Stimulated activated naive CD8-positive, alpha-beta T cell treated with anti-CD3 and anti-CD28 coated beads, Interleukin-15, amount 100 ng/mL, for 72 hours (primary cell): ENCODE data around the gene RRP8.

Source experiments
- ATAC-seq: fragments of 150-1000 bp; cut with Tn5 transposase; 2 replicates; pipeline ENCODE4 v1.10.0; 2021; ENCODE audit warnings: mild to moderate bottlenecking, moderate library complexity
- DNase-seq, 2 donors: peaks; one replicate each; pipeline ENCODE4 v3.0.0; 2021 to 2022
- H3K27ac Mint-ChIP-seq, 2 donors: one replicate each; pipeline ENCODE4 v1.8.0; 2022; ENCODE audit warnings: mild to moderate bottlenecking in 2 of 2, mixed read lengths in 2 of 2, moderate library complexity in 2 of 2
- H3K27me3 Mint-ChIP-seq: one replicate; pipeline ENCODE4 v1.8.0; 2022; ENCODE audit warnings: mixed read lengths
- H3K4me1 Mint-ChIP-seq: one replicate; pipeline ENCODE4 v1.8.0; 2022; ENCODE audit warnings: mild to moderate bottlenecking, mixed read lengths
- H3K4me3 Mint-ChIP-seq, 2 donors: one replicate each; pipeline ENCODE4 v1.8.0; 2022; ENCODE audit warnings: mild to moderate bottlenecking in 2 of 2, mixed read lengths in 2 of 2, moderate library complexity in 1 of 2
- H3K9me3 Mint-ChIP-seq, 2 donors: one replicate each; pipeline ENCODE4 v1.8.0; 2022; ENCODE audit warnings: mixed read lengths in 2 of 2

Gene RRP8

GRCh38 chr11:6603287-6604080 is at the start of gene RRP8, which contains the start of gene ILK:
Gene RRP8, minus strand, starts transcription at chr11:6603616. Its CDS starts 114 bp downstream, at chr11:6603502.
Gene ILK, plus strand, starts transcription at chr11:6603774. Its CDS starts 498 bp downstream, at chr11:6604272.
- peak; percentile 84 to 90 for DNase-seq
- H3K27me3 Mint-ChIP-seq, result no peaks in the 10 kb centered on the region
- ATAC-seq, result peak; percentile 85
- H3K4me3 Mint-ChIP-seq, result no peak within 1 kb of the TSS
- H3K27ac Mint-ChIP-seq, result no peak within 1 kb of the TSS
- peaks cover 23% of the 10 kb centered on the region for H3K4me1 Mint-ChIP-seq
- no peaks in the 10 kb centered on the region for H3K9me3 Mint-ChIP-seq

- DNase-seq (no peak), ATAC-seq (no peak)
- Mint-ChIP-seq H3K4me1 (peaks cover 11% of the 10 kb centered on the region), H3K27ac (no peak overlapping the region), H3K9me3 (no peaks in the 10 kb centered on the region), H3K4me3 (no peak overlapping the region), H3K27me3 (peaks cover 11% of the 10 kb centered on the region)
Observed at GRCh38 chr11:6653097-6653496, 49.7 kb upstream of the RRP8 start.

DNA sequence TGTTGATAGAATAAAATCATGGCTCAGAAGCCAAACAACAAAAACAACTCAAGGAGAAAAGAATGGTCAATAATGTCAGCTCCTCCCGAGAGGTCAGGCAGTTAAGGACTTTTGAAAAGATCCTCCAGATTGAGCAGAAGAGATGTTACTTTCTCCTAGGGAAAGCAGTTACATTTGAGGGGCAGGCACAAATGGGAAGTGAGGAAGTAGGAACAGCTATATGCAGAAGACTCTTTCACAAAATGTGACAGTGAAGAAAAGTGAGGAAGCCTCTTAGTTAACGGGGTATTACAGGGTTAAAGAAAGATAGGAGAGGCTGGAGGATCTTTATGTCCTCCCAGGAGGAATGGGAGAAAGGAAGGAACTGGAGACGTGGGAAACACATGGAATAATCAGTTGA is 48.8 kb upstream of the RRP8 start:
- no peaks in the 10 kb centered on the region for H3K9me3 Mint-ChIP-seq
- no peak overlapping the region for H3K4me3 Mint-ChIP-seq
- no peak for ATAC-seq
- peaks cover 11% of the 10 kb centered on the region for H3K4me1 Mint-ChIP-seq
- DNase-seq, result no peak
- H3K27me3 Mint-ChIP-seq, result peaks cover 11% of the 10 kb centered on the region
- no peak overlapping the region for H3K27ac Mint-ChIP-seq

GRCh38 chr11:6650980-6651379 is 47.6 kb upstream of the RRP8 start:
- H3K27ac Mint-ChIP-seq, result no peak overlapping the region
- peak in 1 of 2 donors; percentile 33 for DNase-seq

DNA sequence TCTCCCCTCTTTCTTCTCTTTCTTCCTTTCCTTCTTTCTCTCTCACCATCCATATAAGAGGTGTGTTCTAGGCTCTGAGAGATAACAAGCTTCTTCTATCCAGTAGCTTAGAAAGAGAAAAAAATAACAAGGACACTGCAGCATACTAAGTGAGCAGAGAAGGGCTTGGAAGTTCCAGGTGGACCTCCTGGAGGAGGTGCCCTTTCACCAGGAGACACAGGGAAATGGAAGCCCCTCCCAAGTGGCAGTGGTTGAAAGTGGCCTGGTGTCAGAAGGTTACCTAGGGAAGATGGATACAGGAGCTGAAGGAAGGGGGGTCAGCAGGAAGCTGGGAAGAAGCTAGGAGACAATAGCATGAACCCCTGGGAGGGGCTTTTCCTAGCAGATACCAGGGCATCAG is 46.7 kb upstream of the RRP8 start:
- H3K27ac Mint-ChIP-seq, result no peak overlapping the region
- DNase-seq, result no peak
- no peaks in the 10 kb centered on the region for H3K4me1 Mint-ChIP-seq
- no peak for ATAC-seq
- H3K27me3 Mint-ChIP-seq, result no peaks in the 10 kb centered on the region
- no peaks in the 10 kb centered on the region for H3K9me3 Mint-ChIP-seq
- no peak overlapping the region for H3K4me3 Mint-ChIP-seq

More at GRCh38 chr11:6650980-6651379, 47.6 kb upstream of the RRP8 start:
- Mint-ChIP-seq H3K4me3 (no peak overlapping the region), H3K4me1 (peaks cover under 1% of the 10 kb centered on the region), H3K27me3 (no peaks in the 10 kb centered on the region), H3K9me3 (no peaks in the 10 kb centered on the region)
- ATAC-seq, result peak; percentile 51

DNA sequence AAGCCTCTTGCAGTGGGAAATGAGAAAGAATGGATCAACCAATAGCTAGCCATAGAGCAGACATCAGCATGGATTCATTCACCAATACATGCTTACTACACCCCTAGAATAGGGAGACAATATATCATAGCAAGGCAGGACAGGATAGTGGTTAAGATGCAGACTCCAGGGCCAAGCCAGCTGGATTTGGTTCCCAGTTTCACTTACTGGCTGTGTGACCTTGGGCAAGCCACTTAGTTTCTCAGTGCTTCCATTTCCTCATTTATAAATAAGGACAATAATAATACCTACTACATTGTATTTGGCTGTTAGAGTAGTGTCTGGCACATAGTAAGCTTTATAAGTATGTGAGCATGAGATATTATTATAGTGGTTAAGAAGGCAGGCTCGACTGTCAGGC is 45.1 kb upstream of the RRP8 start:
- ATAC-seq, result no peak
- H3K27me3 Mint-ChIP-seq, result no peaks in the 10 kb centered on the region
- no peak overlapping the region for H3K27ac Mint-ChIP-seq
- no peaks in the 10 kb centered on the region for H3K9me3 Mint-ChIP-seq
- no peak overlapping the region for H3K4me3 Mint-ChIP-seq
- no peak for DNase-seq
- H3K4me1 Mint-ChIP-seq, result no peaks in the 10 kb centered on the region

DNA sequence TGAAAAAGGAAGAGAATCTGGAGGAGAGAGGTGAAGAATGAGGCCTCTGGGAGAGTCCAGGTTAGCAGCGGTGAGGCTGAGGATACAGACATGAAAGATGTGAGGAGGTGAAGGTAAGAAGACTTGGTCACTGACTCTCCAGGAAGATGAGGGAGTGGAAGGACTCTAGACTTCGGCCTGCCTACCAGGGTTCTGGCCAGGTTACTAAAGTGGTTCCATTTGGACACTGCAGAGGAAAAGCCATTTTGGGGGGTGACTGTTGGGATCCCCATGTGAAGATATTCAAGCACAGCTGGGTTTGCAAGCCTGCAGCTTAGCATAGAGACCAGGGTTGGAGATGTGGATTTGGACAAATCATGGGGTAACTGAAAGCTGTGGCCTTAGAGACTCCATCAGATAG is 44.4 kb upstream of the RRP8 start:
- H3K4me1 Mint-ChIP-seq, result no peaks in the 10 kb centered on the region
- ATAC-seq (no peak), DNase-seq (no peak)
- H3K27ac Mint-ChIP-seq, result no peak overlapping the region
- H3K27me3 Mint-ChIP-seq, result no peaks in the 10 kb centered on the region
- H3K9me3 Mint-ChIP-seq, result no peaks in the 10 kb centered on the region
- no peak overlapping the region for H3K4me3 Mint-ChIP-seq

- H3K9me3 Mint-ChIP-seq, result no peaks in the 10 kb centered on the region
- ATAC-seq, result peak; percentile 71
- H3K4me3 Mint-ChIP-seq, result no peak overlapping the region
- H3K4me1 Mint-ChIP-seq, result no peaks in the 10 kb centered on the region
- no peaks in the 10 kb centered on the region for H3K27me3 Mint-ChIP-seq
- H3K27ac Mint-ChIP-seq, result no peak overlapping the region
- peak; percentile 37 to 49 for DNase-seq
Observed at GRCh38 chr11:6646918-6647679, 43.7 kb upstream of the RRP8 start.

GRCh38 chr11:6646576-6646917 is 43.1 kb upstream of the RRP8 start:
- DNase-seq (peak in 1 of 2 donors; percentile 41), ATAC-seq (peak; percentile 36)
- Mint-ChIP-seq H3K4me3 (no peak overlapping the region), H3K9me3 (no peaks in the 10 kb centered on the region), H3K27ac (no peak overlapping the region), H3K27me3 (no peaks in the 10 kb centered on the region), H3K4me1 (no peaks in the 10 kb centered on the region)

DNA sequence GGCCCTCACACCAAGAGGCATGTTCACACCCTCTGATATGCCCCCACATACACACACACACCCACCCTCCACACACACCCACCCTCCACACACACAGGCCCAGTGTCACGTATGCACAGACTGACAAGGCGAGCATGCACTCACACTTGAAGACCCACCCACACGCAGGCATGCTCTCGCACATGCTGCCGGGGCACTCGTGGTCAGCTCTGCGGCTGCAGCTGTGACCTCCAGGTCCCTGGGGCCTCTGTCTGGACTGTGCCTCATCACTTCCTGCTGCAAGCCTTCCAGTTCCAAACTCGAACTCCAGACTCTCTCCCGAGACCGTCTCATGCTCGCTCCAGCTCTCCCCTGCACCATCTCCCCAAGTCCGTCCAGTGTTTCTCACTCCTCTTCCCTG is 42.7 kb upstream of the RRP8 start:
- Mint-ChIP-seq H3K9me3 (no peaks in the 10 kb centered on the region), H3K4me1 (no peaks in the 10 kb centered on the region), H3K4me3 (no peak overlapping the region), H3K27me3 (no peaks in the 10 kb centered on the region), H3K27ac (no peak overlapping the region)
- DNase-seq, result no peak
- no peak for ATAC-seq

DNA sequence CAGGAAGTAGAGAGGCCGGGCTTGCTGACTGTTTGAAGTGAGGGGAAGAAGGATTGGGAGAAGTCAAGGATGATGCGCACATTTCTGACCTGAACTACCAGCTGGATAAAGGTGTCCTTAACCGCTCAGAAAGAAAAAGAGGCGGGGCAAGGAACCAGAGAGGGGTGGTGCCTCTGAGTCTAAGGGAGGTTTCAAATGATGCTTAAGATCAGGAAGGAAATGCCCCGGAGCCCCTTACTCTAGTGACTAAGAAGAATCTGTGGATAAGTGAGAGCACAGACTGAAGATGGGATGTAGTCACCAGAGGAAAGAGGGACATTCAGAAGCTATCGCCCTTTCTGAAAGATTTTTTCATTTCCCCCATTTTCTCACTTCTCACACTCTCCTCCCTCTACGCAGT is 39.5 kb upstream of the RRP8 start:
- H3K9me3 Mint-ChIP-seq, result no peaks in the 10 kb centered on the region
- no peak overlapping the region for H3K4me3 Mint-ChIP-seq
- H3K27me3 Mint-ChIP-seq, result no peaks in the 10 kb centered on the region
- no peaks in the 10 kb centered on the region for H3K4me1 Mint-ChIP-seq
- DNase-seq (no peak), ATAC-seq (no peak)
- H3K27ac Mint-ChIP-seq, result no peak overlapping the region

DNA sequence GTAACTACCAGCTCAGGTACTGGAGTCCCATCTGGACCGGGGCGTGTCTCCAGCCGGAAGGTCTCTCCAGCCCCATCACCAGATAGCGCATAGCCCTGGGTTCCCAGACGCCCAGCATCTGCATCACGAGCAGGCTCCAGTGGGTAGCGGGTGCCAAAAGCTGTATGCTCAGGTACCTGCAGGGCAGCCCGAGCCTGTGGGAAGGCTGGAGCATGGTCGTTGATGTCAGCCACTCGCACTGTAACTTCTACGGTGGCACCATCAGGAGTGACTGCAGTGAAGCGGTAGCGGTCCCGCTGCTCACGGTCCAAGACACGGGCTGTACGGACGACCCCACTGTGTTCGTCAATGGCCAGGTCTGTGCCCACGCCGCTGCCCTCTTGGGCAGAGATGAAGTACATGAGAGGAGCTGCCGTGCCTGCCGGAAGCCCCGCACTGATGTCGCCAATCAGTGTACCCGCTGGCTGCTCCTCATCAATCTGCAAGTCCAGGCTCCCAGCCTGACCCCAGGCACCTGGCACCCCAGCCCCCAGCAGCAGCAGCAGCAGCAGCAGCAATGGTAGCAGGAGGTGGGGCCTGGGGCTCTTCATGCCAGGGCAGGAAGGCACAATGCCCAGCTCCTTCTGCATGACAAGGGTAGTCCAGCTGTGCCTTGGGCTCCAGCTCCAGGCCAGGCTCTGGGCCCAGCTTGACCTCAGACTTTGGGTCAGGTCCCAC is 37.7 kb upstream of the RRP8 start:
- H3K9me3 Mint-ChIP-seq, result no peaks in the 10 kb centered on the region

DNA sequence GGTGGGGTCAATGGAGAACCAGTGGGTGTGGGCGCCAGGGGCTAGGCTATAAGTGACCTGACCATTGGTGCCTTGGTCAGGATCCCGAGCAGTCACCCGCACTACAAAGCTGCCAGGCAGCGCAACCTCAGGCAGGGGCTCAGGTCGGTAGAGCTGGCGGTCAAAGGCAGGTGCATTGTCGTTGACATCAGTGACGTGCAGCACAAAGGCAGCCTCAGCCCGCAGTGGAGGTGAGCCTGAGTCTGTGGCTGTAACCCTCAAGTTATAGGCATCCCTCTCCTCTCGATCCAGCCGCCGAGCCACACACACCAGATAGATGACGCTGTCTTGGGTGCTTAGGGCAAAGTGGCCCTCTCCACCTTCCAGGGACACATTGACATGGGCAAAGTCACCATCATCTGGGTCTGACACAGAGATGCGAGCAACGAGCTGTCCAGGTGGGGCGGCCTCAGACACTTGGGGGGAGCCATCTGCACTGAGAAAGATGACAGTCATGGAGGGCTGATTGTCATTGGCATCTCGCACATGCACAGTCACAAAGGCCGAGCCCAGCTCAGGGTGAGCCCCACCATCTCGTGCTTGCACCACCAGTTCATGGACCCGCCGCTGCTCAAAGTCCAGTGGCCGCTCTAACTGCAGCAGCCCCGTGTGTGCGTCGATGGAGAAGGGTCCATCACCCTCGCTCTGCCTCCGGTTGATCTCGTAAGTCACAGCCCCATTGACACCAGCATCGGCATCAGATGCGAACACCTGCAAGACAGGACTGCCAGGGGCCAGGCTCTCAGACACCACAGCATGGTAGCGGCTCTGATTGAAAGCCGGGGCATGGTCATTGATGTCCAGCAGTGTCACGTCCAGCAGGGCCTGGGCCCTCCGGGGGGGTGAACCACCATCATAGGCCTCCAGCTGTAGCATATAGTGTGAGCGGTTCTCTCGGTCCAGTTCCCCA is 36.9 kb upstream of the RRP8 start:
- Mint-ChIP-seq H3K27ac (no peak overlapping the region), H3K4me1 (no peaks in the 10 kb centered on the region), H3K27me3 (no peaks in the 10 kb centered on the region), H3K9me3 (no peaks in the 10 kb centered on the region), H3K4me3 (no peak overlapping the region)
- DNase-seq (no peak), ATAC-seq (no peak)

More for the DNA sequence above, 37.7 kb upstream of the RRP8 start:
- Mint-ChIP-seq H3K27ac (no peak overlapping the region), H3K4me3 (no peak overlapping the region), H3K4me1 (no peaks in the 10 kb centered on the region), H3K27me3 (no peaks in the 10 kb centered on the region)
- ATAC-seq, result no peak
- no peak for DNase-seq

DNA sequence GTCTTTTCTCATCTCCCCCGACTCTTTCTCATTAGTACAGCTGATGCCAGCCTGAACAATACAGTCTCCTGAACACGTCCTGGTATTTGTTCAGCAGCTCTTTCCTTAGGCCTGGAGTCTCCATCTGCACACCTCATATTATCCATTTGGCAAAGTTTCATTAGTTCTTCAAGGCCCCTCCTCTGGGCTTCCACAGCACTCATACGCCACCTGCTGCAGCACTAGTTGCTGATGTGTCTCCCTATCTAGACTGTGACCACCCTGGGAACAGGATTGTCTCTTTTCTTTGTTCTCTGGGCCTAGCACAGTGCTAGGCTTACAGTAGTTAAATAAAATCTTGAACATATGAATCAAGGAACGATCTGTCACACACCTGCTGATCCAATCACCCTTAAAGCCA is 35.0 kb upstream of the RRP8 start:
- ATAC-seq (no peak), DNase-seq (no peak)
- Mint-ChIP-seq H3K4me3 (no peak overlapping the region), H3K27ac (no peak overlapping the region), H3K9me3 (no peaks in the 10 kb centered on the region), H3K4me1 (peaks cover 2% of the 10 kb centered on the region), H3K27me3 (no peaks in the 10 kb centered on the region)

DNA sequence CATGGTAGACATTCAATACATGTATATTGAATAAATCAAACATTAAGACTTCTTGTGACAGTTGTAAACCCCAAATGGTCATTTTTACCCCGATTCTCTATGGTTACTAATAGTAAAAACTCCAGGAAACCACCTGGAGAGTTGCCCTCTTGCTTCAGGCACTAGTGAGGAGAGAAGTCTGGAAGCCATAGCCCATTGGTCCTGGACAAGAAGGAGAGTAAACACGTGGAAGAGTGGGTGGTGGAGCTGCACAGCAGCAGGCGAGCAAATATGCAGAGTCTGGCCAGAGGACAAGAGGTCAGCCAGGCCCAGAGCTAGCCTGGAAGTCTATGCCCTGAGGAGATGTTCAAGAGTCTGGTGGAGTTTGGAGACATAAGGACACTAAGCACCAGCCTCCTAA is 34.5 kb upstream of the RRP8 start:
- Mint-ChIP-seq H3K4me1 (peaks cover 7% of the 10 kb centered on the region), H3K9me3 (no peaks in the 10 kb centered on the region), H3K27me3 (no peaks in the 10 kb centered on the region), H3K4me3 (no peak overlapping the region), H3K27ac (no peak overlapping the region)
- ATAC-seq (no peak), DNase-seq (no peak)
